PFSK-1 (cell line): Measurements from ENCODE around the gene MAST2.

Experiments
- FOXP2 ChIP-seq: optimal IDR thresholded peaks from 2 replicates; pipeline ENCODE3; 2011; ENCODE audit warnings: borderline replicate concordance, control low read depth, inconsistent platforms; ENCODE audit not compliant: insufficient read depth; ENCODE audit errors: extremely low read length, extremely low read depth
- POLR2AphosphoS5 ChIP-seq: IDR thresholded peaks from 2 replicates; pipeline ENCODE4 v1.6.1; 2012; ENCODE audit warnings: low read depth, mild to moderate bottlenecking, control low read depth, low read length, moderate library complexity
- TAF1 ChIP-seq: IDR thresholded peaks from 2 replicates; pipeline ENCODE4 v1.6.1; 2012; ENCODE audit warnings: low read length, control low read depth, borderline replicate concordance; ENCODE audit not compliant: insufficient read depth
- TF ChIP-seq, protein P1 (sequence below), 2 experiments: IDR thresholded peaks; 2 replicates each; pipeline versions ENCODE4 v1.6.1 to v1.8.0; 2011 to 2012; ENCODE audit warnings: low read depth in 2 of 2, low read length in 2 of 2, control low read depth in 1 of 2, inconsistent platforms in 1 of 2, mild to moderate bottlenecking in 1 of 2, moderate library complexity in 1 of 2; ENCODE audit not compliant: insufficient read depth in 1 of 2

DNA sequence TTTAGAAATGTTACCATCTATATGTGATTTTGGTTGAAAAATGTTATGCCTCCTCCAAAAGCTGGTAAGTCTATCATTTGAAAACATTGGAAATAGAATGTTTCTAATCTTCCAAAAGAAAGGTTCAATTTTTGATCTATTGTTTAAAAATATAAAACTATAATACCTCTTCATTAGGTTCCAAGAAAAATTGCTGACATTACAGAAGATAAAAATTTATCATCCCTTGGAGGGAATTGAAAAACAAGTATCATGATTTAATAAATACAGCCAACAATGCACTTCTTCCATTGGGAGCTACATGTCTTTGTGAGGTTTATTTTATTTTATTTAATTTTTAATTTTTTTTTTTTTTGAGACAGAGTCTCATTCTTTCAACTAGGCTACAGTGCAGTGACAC is 180.6 kb downstream of the MAST2 start:
- TF ChIP-seq POLR2AphosphoS5: no peak
- TF ChIP-seq FOXP2: no peak
- TF ChIP-seq TAF1: no peak
- TF ChIP-seq, protein P1, sequence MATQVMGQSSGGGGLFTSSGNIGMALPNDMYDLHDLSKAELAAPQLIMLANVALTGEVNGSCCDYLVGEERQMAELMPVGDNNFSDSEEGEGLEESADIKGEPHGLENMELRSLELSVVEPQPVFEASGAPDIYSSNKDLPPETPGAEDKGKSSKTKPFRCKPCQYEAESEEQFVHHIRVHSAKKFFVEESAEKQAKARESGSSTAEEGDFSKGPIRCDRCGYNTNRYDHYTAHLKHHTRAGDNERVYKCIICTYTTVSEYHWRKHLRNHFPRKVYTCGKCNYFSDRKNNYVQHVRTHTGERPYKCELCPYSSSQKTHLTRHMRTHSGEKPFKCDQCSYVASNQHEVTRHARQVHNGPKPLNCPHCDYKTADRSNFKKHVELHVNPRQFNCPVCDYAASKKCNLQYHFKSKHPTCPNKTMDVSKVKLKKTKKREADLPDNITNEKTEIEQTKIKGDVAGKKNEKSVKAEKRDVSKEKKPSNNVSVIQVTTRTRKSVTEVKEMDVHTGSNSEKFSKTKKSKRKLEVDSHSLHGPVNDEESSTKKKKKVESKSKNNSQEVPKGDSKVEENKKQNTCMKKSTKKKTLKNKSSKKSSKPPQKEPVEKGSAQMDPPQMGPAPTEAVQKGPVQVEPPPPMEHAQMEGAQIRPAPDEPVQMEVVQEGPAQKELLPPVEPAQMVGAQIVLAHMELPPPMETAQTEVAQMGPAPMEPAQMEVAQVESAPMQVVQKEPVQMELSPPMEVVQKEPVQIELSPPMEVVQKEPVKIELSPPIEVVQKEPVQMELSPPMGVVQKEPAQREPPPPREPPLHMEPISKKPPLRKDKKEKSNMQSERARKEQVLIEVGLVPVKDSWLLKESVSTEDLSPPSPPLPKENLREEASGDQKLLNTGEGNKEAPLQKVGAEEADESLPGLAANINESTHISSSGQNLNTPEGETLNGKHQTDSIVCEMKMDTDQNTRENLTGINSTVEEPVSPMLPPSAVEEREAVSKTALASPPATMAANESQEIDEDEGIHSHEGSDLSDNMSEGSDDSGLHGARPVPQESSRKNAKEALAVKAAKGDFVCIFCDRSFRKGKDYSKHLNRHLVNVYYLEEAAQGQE (IDR thresholded peaks at IDR 0.05; ENCODE audit: insufficient read depth in 1 of 2, low read depth in 2 of 2, low read length in 2 of 2): no peak
